Lower lobe of right lung (tissue), 2 donors: ENCODE measurements around the gene TNFSF8. TPM values are rescaled to one million over a fixed set of nuclear protein-coding genes. Genes with fewer than 3 reads are reported as not detected.

Experiments
- ATAC-seq, 2 donors: fragments of 200-7000 bp; cut with Tn5 transposase; one replicate each; pipeline ENCODE4 v1.9.1; 2020 to 2022; ENCODE audit warnings: mild to moderate bottlenecking in 2 of 2, moderate library complexity in 2 of 2
- DNase-seq: peaks from one replicate; pipeline ENCODE4 v3.0.0-alpha.2; 2020
- H3K27ac ChIP-seq: fragments of 200-600 bp; one replicate; pipeline ENCODE4 v1.8.0; 2022
- H3K27me3 ChIP-seq: fragments of 200-600 bp; one replicate; pipeline ENCODE4 v1.8.0; 2022; ENCODE audit warnings: low read depth
- H3K36me3 ChIP-seq: fragments of 200-600 bp; one replicate; pipeline ENCODE4 v1.8.0; 2022; ENCODE audit warnings: mild to moderate bottlenecking
- H3K4me1 ChIP-seq: fragments of 200-600 bp; one replicate; pipeline ENCODE4 v1.8.0; 2022
- H3K4me3 ChIP-seq: fragments of 200-600 bp; one replicate; pipeline ENCODE4 v1.8.0; 2022; ENCODE audit warnings: mild to moderate bottlenecking
- H3K9me3 ChIP-seq: fragments of 200-600 bp; one replicate; pipeline ENCODE4 v1.8.0; 2022
- CTCF ChIP-seq: fragments of 200-600 bp; IDR thresholded peaks from one replicate; pipeline ENCODE4 v1.8.0; 2022; ENCODE audit warnings: antibody characterized with exemption, mild to moderate bottlenecking
- intact Hi-C: fragments of 100-400 bp; cut with DNase I; formaldehyde crosslinking; loops from one replicate; pipeline ENCODE4 v1.11.0; 2022
- total RNA-seq: library from RNA; stranded (reverse); fragmentation: NEBNext Ultra II Directional; extraction: Animal tissue kit (Norgen Biotek cat#: 25700); gene quantifications from one replicate; pipeline ENCODE4 v1.2.1, GENCODE V29; 2021
- donor health status: DM: no; HTN: yes; CAD: no; lungs with severe emphysema.

Gene TNFSF8
- total RNA-seq, 1 donor from 2014 or later: 3.5 TPM

- Histone ChIP-seq H3K27ac (no peak overlapping the region), H3K27me3 (no peaks in the 10 kb centered on the region), H3K36me3 (no peaks in the 10 kb centered on the region), H3K4me1 (peaks cover 10% of the 10 kb centered on the region), H3K9me3 (no peaks in the 10 kb centered on the region), H3K4me3 (no peak overlapping the region)
- TF ChIP-seq CTCF: no peak
- intact Hi-C loops: no loop called here
- DNase-seq: no peak
- no peak for ATAC-seq
Observed at GRCh38 chr9:114936581-114936980, 6.2 kb upstream of the TNFSF8 start.

- Histone ChIP-seq H3K4me3 (no peak overlapping the region), H3K36me3 (no peaks in the 10 kb centered on the region), H3K27me3 (no peaks in the 10 kb centered on the region), H3K9me3 (no peaks in the 10 kb centered on the region), H3K4me1 (peaks cover 10% of the 10 kb centered on the region), H3K27ac (no peak overlapping the region)
- intact Hi-C loops: no loop called here
- ATAC-seq (no peak), DNase-seq (no peak)
- no peak for TF ChIP-seq CTCF
Observed at GRCh38 chr9:114935119-114935518, 4.7 kb upstream of the TNFSF8 start.

- Histone ChIP-seq H3K9me3 (no peaks in the 10 kb centered on the region), H3K4me1 (peaks cover 18% of the 10 kb centered on the region), H3K4me3 (no peak overlapping the region), H3K36me3 (no peaks in the 10 kb centered on the region), H3K27me3 (no peaks in the 10 kb centered on the region), H3K27ac (no peak overlapping the region)
- DNase-seq (no peak), ATAC-seq (no peak)
- intact Hi-C loops: no loop called here
- TF ChIP-seq CTCF: no peak
Observed at GRCh38 chr9:114932502-114932901, 2.1 kb upstream of the TNFSF8 start.

GRCh38 chr9:114931407-114931806 lies 1.0 kb upstream of the TNFSF8 start:
- no peak for TF ChIP-seq CTCF
- peaks cover 8% of the 10 kb centered on the region for H3K4me1 ChIP-seq
- no peaks in the 10 kb centered on the region for H3K9me3 ChIP-seq
- no peaks in the 10 kb centered on the region for H3K36me3 ChIP-seq
- DNase-seq (no peak), ATAC-seq (no peak)
- no peaks in the 10 kb centered on the region for H3K27me3 ChIP-seq
- intact Hi-C loops: no loop called here
- H3K27ac ChIP-seq: no peak overlapping the region
- H3K4me3 ChIP-seq: no peak overlapping the region

GRCh38 chr9:114929201-114929600 lies 1.2 kb downstream of the TNFSF8 start:
- Histone ChIP-seq H3K4me3 (peak overlapping the region; percentile 44), H3K27me3 (no peaks in the 10 kb centered on the region), H3K36me3 (no peaks in the 10 kb centered on the region), H3K27ac (peak overlapping the region; percentile 66), H3K4me1 (peaks cover 7% of the 10 kb centered on the region), H3K9me3 (no peaks in the 10 kb centered on the region)
- intact Hi-C loops: no loop called here
- DNase-seq (no peak), ATAC-seq (peak; percentile 46 to 57)
- no peak for TF ChIP-seq CTCF

GRCh38 chr9:114928671-114929070 lies 1.7 kb downstream of the TNFSF8 start:
- no peak for TF ChIP-seq CTCF
- H3K4me3 ChIP-seq: peak overlapping the region; percentile 44

More at GRCh38 chr9:114928671-114929070, 1.7 kb downstream of the TNFSF8 start:
- H3K4me1 ChIP-seq: peaks cover 7% of the 10 kb centered on the region
- intact Hi-C loops: no loop called here
- H3K27me3 ChIP-seq: no peaks in the 10 kb centered on the region
- no peaks in the 10 kb centered on the region for H3K36me3 ChIP-seq
- peak overlapping the region; percentile 66 for H3K27ac ChIP-seq
- DNase-seq (no peak), ATAC-seq (no peak)
- no peaks in the 10 kb centered on the region for H3K9me3 ChIP-seq
